Epithelial cell of prostate (primary cell): Measurements from ENCODE around the gene TP53RK.

Source experiments
- DNase-seq: peaks from one replicate; pipeline ENCODE4 v3.0.0-alpha.2; 2011; ENCODE audit warnings: low read depth, low spot score
- H3K27ac ChIP-seq: fragments of 450-650 bp; 2 replicates; pipeline ENCODE4 v1.5.1; 2017; ENCODE audit warnings: mild to moderate bottlenecking

The TP53RK gene

GRCh38 chr20:46642265-46642968, 46.8 kb downstream of the TP53RK start:
- no peak overlapping the region for H3K27ac ChIP-seq

GRCh38 chr20:46641424-46641823, 47.8 kb downstream of the TP53RK start:
- no peak for DNase-seq

More at GRCh38 chr20:46642265-46642968, 46.8 kb downstream of the TP53RK start:
- no peak for DNase-seq

GRCh38 chr20:46640536-46641311, 48.5 kb downstream of the TP53RK start:
- no peak overlapping the region for H3K27ac ChIP-seq
- DNase-seq, result no peak

More at GRCh38 chr20:46641424-46641823, 47.8 kb downstream of the TP53RK start:
- H3K27ac ChIP-seq, result no peak overlapping the region

- H3K27ac ChIP-seq, result no peak overlapping the region
- DNase-seq, result no peak
Observed at GRCh38 chr20:46640044-46640443, 49.2 kb downstream of the TP53RK start.

- no peak for DNase-seq
Observed at GRCh38 chr20:46639587-46639986, 49.7 kb downstream of the TP53RK start.

GRCh38 chr20:46638898-46639274, 50.4 kb downstream of the TP53RK start:
- H3K27ac ChIP-seq, result no peak overlapping the region
- DNase-seq, result no peak

More at GRCh38 chr20:46639587-46639986, 49.7 kb downstream of the TP53RK start:
- H3K27ac ChIP-seq, result no peak overlapping the region

GRCh38 chr20:46638134-46638897, 50.9 kb downstream of the TP53RK start:
- no peak overlapping the region for H3K27ac ChIP-seq
- no peak for DNase-seq

- DNase-seq, result no peak
- no peak overlapping the region for H3K27ac ChIP-seq
Observed at GRCh38 chr20:46637427-46638133, 51.7 kb downstream of the TP53RK start.

- H3K27ac ChIP-seq, result no peak overlapping the region
- no peak for DNase-seq
Observed at GRCh38 chr20:46637020-46637419, 52.2 kb downstream of the TP53RK start.

GRCh38 chr20:46636514-46636913, 52.7 kb downstream of the TP53RK start:
- DNase-seq, result no peak
- H3K27ac ChIP-seq, result no peak overlapping the region

- no peak overlapping the region for H3K27ac ChIP-seq
- DNase-seq, result no peak
Observed at GRCh38 chr20:46635514-46636136, 53.6 kb downstream of the TP53RK start.

GRCh38 chr20:46634528-46634927, 54.7 kb downstream of the TP53RK start:
- H3K27ac ChIP-seq, result no peak overlapping the region
- no peak for DNase-seq
